ENCODE results near the gene PADI3.

DNA sequence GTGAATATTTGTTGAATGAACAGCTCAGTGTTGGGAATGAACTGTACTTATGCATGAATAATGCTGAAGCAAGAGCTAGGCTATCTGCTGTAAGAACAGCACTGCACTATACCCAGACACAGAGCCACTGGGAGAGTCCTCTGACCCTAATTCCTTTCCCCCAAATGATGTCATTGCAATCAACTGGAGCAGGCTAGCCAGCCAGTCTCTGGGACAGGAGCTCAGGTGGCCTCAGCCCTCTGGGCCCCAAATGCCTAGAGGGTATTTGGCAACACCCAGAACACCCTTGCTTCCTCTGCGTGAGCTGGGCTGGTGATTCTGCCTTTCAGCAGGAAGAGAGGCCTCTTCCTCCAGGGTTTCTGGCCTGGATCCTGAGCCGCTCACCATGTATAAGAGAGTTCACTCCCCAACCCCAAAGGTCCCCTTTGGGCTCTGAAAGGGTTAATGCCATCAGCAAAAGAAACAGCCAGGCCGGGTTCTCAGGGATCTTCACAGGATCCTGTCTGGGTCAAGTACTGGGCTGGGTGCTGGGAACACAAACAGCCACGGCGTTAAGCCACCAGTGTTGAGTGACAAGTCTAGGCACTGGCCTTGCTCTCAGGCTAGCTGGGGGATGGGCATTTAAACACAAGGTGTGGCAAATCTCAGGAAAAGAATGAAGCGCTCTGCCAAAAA, 55.4 kb downstream of the PADI3 start:
- TF ChIP-seq, protein P1, sequence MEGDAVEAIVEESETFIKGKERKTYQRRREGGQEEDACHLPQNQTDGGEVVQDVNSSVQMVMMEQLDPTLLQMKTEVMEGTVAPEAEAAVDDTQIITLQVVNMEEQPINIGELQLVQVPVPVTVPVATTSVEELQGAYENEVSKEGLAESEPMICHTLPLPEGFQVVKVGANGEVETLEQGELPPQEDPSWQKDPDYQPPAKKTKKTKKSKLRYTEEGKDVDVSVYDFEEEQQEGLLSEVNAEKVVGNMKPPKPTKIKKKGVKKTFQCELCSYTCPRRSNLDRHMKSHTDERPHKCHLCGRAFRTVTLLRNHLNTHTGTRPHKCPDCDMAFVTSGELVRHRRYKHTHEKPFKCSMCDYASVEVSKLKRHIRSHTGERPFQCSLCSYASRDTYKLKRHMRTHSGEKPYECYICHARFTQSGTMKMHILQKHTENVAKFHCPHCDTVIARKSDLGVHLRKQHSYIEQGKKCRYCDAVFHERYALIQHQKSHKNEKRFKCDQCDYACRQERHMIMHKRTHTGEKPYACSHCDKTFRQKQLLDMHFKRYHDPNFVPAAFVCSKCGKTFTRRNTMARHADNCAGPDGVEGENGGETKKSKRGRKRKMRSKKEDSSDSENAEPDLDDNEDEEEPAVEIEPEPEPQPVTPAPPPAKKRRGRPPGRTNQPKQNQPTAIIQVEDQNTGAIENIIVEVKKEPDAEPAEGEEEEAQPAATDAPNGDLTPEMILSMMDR (IDR thresholded peaks at IDR 0.05 in 8 of 11, conservative IDR thresholded peaks at IDR 0.05 in 3 of 11) = no peak
- TF ChIP-seq POLR2AphosphoS5 (IDR thresholded peaks at IDR 0.05) = no peak

Measured in spleen (tissue), 7 donors.